Measurements from ENCODE around the gene MAN2A1. TPM values are rescaled to one million over a fixed set of nuclear protein-coding genes. Genes with fewer than 3 reads are reported as not detected.

Gene MAN2A1
- total and polyA plus RNA-seq, 2 experiments from 2014 or later = 32.5 to 129 TPM

- no peak for TF ChIP-seq ZNF462 (CRISPR knock-in tag; IDR thresholded peaks at IDR 0.05)
- TF ChIP-seq CREB1 (CRISPR knock-in tag; IDR thresholded peaks at IDR 0.05; ENCODE audit: low read depth) = no peak
- no peak for TF ChIP-seq ZNF114 (CRISPR knock-in tag; IDR thresholded peaks at IDR 0.05)
- no peak for TF ChIP-seq EZH2 (IDR thresholded peaks at IDR 0.05; ENCODE audit: low read depth, unreplicated experiment)
- no peak for TF ChIP-seq ETS1 (IDR thresholded peaks at IDR 0.05)
- no peak for TF ChIP-seq JUNB (IDR thresholded peaks at IDR 0.05; ENCODE audit: unreplicated experiment)
- no peak for TF ChIP-seq EZH2phosphoT487 (IDR thresholded peaks at IDR 0.05; ENCODE audit: unreplicated experiment)
Observed at GRCh38 chr5:109853377-109853776, 163.7 kb downstream of the MAN2A1 start (continued).

GRCh38 chr5:109855056-109855455 lies 165.3 kb downstream of the MAN2A1 start:
- Mint-ChIP-seq H3K9me3 (no peaks in the 10 kb centered on the region), H3K27ac (no peak overlapping the region), H3K4me3 (no peak overlapping the region), H3K36me3 (ENCODE audit: low read depth) (peaks cover 56% of the 10 kb centered on the region), H3K27me3 (ENCODE audit: insufficient read depth, low read depth, poor library complexity) (no peaks in the 10 kb centered on the region), H3K4me1 (peaks cover 12% of the 10 kb centered on the region; the same call in 2 of the 3 replicates)
- no peak overlapping the region for H3K27ac ChIP-seq (ENCODE audit: low read depth)
- H3K4me2 ChIP-seq = no peak overlapping the region
- no peaks in the 10 kb centered on the region for H3K27me3 ChIP-seq (ENCODE audit: insufficient read depth)
- no peaks in the 10 kb centered on the region for H3K9me2 ChIP-seq (ENCODE audit: insufficient read depth)
- 0 out of 2 replicates have a peak, but pooled peaks cover 11% of the 10 kb centered on the region for H3K4me1 ChIP-seq (ENCODE audit: insufficient read depth)
- no peak overlapping the region for H2AFZ ChIP-seq
- H3F3A ChIP-seq (replicated peaks; ENCODE audit: low read depth) = no peaks in the 10 kb centered on the region
- no peak for ATAC-seq
- H3K4me3 ChIP-seq = no peak overlapping the region
- no peak for DNase-seq (ENCODE audit: low spot score)
- peaks cover 18% of the 10 kb centered on the region; the same call in 1 of the 2 replicates for H3K36me3 ChIP-seq (ENCODE audit: insufficient read depth)
- peaks cover 2% of the 10 kb centered on the region; the same call in 1 of the 2 replicates for H4K20me1 ChIP-seq (replicated peaks; ENCODE audit: insufficient read depth)
- TF ChIP-seq STAT1 (IDR thresholded peaks at IDR 0.05; ENCODE audit: unreplicated experiment) (no peak), NANOG (IDR thresholded peaks at IDR 0.05; ENCODE audit: borderline replicate concordance) (no peak), ZNF114 (CRISPR knock-in tag; IDR thresholded peaks at IDR 0.05) (no peak)
- no peaks in the 10 kb centered on the region for H3K79me2 ChIP-seq (replicated peaks; ENCODE audit: insufficient read depth)
